MM.1S (cell line): ENCODE results near the gene MAP2K3.

Experiments
- CTCF ChIP-seq: fragments of 300-600 bp; sonication (generic); IDR thresholded peaks from 2 replicates; pipeline ENCODE4 v1.5.1; 2016; ENCODE audit warnings: antibody characterized with exemption, low read length, mixed read lengths
- EZH2phosphoT487 ChIP-seq: fragments of 300-600 bp; sonication (generic); IDR thresholded peaks from 2 replicates; pipeline ENCODE4 v1.6.1; 2018; ENCODE audit warnings: antibody characterized with exemption, low read length

GRCh38 chr17:21249086-21249795 lies 35.3 kb upstream of the MAP2K3 start:
- TF ChIP-seq CTCF, result no peak
- TF ChIP-seq EZH2phosphoT487, result no peak
